Bronchial epithelial cell (primary cell): ENCODE data around the gene JAM3. TPM values are rescaled to one million over a fixed set of nuclear protein-coding genes. Genes with fewer than 3 reads are reported as not detected.
"Not testable (repeated sequence)": the region's sequence is repeated elsewhere in the genome, so short reads cannot be mapped to it uniquely, and the experiment has no call there.

Source experiments
- DNase-seq: peaks from one replicate; pipeline ENCODE4 v3.0.0-alpha.2; 2010; ENCODE audit warnings: low read depth
- FAIRE-seq: peaks from 2 replicates; lab custom pipeline; 2011; peaks lifted over from hg19 to GRCh38; lab: Jason Lieb, UNC
- H3K27me3 ChIP-seq: 2 replicates; pipeline ENCODE4 v1.5.1; 2011; ENCODE audit warnings: low read length; ENCODE audit not compliant: control insufficient read depth, insufficient read depth
- H3K36me3 ChIP-seq: 2 replicates; pipeline ENCODE4 v1.5.1; 2011; ENCODE audit warnings: low read length; ENCODE audit not compliant: control insufficient read depth, insufficient read depth
- H3K4me3 ChIP-seq: 2 replicates; pipeline ENCODE4 v1.5.1; 2011; ENCODE audit warnings: mild to moderate bottlenecking, low read depth, low read length, control low read depth
- CTCF ChIP-seq: IDR thresholded peaks from 2 replicates; pipeline ENCODE4 v1.5.1; 2011; ENCODE audit warnings: mild to moderate bottlenecking, moderate library complexity, low read length, control low read depth, inconsistent platforms; ENCODE audit not compliant: insufficient read depth, severe bottlenecking
- total RNA-seq: library from RNA; depleted of rRNA; stranded (reverse); fragments of >200 nt; gene quantifications from 2 replicates; pipeline ENCODE4 v1.2.1, GENCODE V29; 2014

JAM3 gene
- total RNA-seq, 1 donor from 2014 or later: 1.6 TPM

DNA sequence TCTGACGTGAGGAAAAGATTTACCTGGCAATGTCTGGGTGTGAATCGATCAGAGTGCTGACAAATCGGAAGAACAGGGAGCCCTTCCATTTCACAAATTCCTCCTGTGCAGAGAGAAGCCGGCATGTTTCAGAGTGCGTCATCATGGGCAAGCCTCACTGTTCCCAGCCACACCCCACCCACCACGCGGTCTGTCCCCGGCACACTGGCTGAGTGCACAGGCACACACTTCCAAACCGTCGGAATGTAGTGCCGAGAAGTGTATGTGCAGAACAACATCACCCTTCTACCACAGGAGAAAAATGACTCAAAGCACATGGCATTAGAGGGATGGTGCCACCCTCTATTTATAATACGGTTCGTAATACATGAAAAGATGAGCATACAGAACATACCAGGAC is 107.4 kb downstream of the JAM3 start:
- H3K36me3 ChIP-seq: peaks cover 11% of the 10 kb centered on the region
- DNase-seq (no peak), FAIRE-seq (peak; percentile 40)
- no peaks in the 10 kb centered on the region for H3K27me3 ChIP-seq
- TF ChIP-seq CTCF: no peak
- no peak overlapping the region for H3K4me3 ChIP-seq

DNA sequence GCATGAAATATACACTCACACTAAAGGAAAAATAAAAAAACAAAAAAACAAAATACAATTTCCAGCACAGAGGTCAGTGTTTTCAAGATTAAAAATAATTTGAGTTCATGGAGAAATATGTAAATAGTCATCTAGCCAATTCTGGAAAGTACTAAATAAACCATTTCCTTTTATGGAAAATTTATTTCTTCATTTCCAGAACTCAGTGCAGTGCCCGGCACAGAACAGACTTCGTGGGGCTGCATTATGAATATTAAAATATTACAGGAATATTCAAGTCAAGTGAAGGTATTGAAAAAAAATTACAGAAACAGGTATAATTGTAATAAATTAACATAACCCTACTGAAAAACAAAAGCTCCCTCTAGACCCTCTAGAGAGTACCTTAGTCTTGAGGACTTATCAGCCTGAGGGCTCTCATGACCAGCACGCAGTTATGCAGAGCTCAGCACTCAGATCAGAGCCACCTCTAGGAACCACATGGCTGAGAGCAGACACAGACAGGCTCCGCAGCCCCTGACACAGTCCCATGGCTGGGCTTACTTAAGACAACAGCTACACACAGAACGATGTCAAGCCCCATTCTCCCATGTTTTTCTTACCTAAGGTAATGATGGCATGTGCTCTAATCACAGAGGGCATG is 109.3 kb downstream of the JAM3 start:
- H3K4me3 ChIP-seq: no peak overlapping the region
- FAIRE-seq (no peak), DNase-seq (no peak)
- TF ChIP-seq CTCF: no peak
- H3K27me3 ChIP-seq: no peaks in the 10 kb centered on the region
- peaks cover 12% of the 10 kb centered on the region for H3K36me3 ChIP-seq

DNA sequence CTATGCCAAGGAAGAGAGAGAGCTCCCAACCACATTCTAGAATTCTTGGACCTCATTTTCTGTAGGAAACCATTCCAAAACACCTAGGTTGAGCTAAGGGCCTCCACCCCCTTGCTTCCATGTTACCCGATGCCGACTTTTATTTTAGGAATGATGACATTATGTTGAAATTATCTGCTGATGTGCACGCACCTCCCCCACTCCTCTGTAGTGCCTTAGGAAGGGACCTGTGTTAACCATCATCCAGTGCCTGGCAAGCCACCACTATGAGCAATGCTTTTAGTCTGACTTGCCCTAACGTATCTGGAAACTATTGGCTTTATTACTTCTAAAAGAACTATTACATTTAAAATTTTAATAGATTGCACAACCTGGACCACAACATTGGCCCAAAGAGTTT is 112.8 kb downstream of the JAM3 start:
- H3K36me3 ChIP-seq: peaks cover 6% of the 10 kb centered on the region
- FAIRE-seq: no peak
- DNase-seq: peak; percentile 30
- TF ChIP-seq CTCF: no peak
- no peak overlapping the region for H3K4me3 ChIP-seq
- H3K27me3 ChIP-seq: no peaks in the 10 kb centered on the region

DNA sequence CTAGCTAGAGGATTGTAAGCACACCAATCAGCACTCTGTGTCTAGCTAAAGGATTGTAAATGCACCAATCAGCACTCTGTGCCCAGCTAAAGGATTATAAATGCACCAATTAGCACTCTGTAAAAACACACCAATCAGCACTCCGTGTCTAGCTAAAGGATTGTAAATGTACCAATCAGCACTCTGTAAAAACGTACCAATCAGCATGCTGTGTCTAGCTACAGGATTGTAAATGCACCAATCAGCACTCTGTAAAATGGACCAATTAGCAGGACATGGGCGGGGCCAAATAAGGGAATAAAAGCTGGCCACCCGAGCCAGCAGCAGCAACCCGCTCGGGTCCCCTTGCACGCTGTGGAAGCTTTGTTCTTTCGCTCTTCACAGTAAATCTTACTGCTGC is 119.2 kb downstream of the JAM3 start:
- FAIRE-seq, H3K4me3 ChIP-seq, H3K36me3 ChIP-seq, DNase-seq, H3K27me3 ChIP-seq: not testable (repeated sequence)

DNA sequence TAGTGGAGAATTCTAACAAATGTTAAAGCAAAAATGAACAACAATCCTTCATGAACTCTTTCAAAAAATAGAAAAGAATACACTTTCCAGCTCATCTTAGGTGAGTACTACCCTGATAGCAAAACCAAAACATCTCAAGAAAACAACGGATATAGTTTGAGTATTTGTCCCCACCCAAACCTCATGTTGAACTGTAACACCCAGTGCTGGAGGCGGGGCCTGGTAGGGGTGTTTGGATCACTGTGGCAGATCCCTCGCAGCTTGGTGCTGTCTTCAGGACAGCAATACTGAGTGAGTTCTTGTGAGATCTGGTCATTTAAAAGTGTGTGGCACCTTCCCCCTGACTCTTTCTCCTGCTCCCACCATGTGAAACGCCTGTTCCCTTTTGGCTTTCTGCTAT is 127.9 kb downstream of the JAM3 start:
- Histone ChIP-seq H3K4me3 (no peak overlapping the region), H3K36me3 (peaks cover 3% of the 10 kb centered on the region), H3K27me3 (no peaks in the 10 kb centered on the region)
- TF ChIP-seq CTCF: no peak
- DNase-seq (no peak), FAIRE-seq (no peak)

DNA sequence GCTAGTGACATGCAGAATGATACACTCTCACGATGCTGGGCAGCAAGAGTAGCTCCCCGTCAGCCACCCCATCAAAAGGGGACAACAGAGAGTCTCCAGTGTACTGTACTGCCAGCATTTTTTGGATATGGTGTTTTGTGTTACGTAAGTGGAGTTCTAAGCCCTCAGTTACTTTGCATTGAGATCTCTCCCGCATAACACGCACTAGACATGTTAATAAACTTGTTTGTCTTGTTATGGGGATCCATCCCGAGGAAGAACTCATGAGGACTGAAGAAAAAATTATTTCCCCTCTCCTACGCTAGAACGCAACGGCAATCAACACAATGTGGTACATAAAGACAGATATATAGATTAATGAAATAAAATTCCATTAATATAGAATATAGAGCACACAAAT is 130.7 kb downstream of the JAM3 start:
- peaks cover 4% of the 10 kb centered on the region for H3K36me3 ChIP-seq
- FAIRE-seq (no peak), DNase-seq (no peak)
- no peaks in the 10 kb centered on the region for H3K27me3 ChIP-seq
- H3K4me3 ChIP-seq: no peak overlapping the region
- no peak for TF ChIP-seq CTCF
